Aorta (tissue), 5 donors: ENCODE data around the gene NUP42. TPM values are rescaled to one million over a fixed set of nuclear protein-coding genes. Genes with fewer than 3 reads are reported as not detected.

Experiments used
- ATAC-seq: fragments of 200-7000 bp; cut with Tn5 transposase; one replicate; pipeline ENCODE4 v1.9.1; 2022; ENCODE audit warnings: moderate library complexity; ENCODE audit not compliant: low FRiP score
- DNase-seq, 2 donors: peaks; one replicate each; pipeline ENCODE4 v3.0.0-alpha.2; 2020
- H3K27ac ChIP-seq, 2 donors: one replicate each; pipeline ENCODE4 v1.5.1; 2013; ENCODE audit warnings: low read length in 2 of 2, mild to moderate bottlenecking in 2 of 2, moderate library complexity in 2 of 2, control low read depth in 1 of 2, inconsistent platforms in 1 of 2, low read depth in 1 of 2
- H3K27me3 ChIP-seq, 2 donors: one replicate each; pipeline ENCODE4 v1.6.1; 2013; ENCODE audit warnings: control low read depth in 1 of 2, low read length in 1 of 2, mild to moderate bottlenecking in 1 of 2, moderate library complexity in 1 of 2; ENCODE audit not compliant: insufficient read depth in 2 of 2, control insufficient read depth in 1 of 2
- H3K36me3 ChIP-seq, 2 donors: one replicate each; pipeline ENCODE4 v1.6.1; 2013; ENCODE audit warnings: control low read depth in 1 of 2, low read length in 1 of 2, mild to moderate bottlenecking in 1 of 2; ENCODE audit not compliant: insufficient read depth in 2 of 2, control insufficient read depth in 1 of 2
- H3K4me1 ChIP-seq, 2 donors: one replicate each; pipeline ENCODE4 v1.6.1; 2013; ENCODE audit warnings: low read length in 2 of 2, control low read depth in 1 of 2, mild to moderate bottlenecking in 1 of 2, moderate library complexity in 1 of 2; ENCODE audit not compliant: insufficient read depth in 2 of 2, control insufficient read depth in 1 of 2
- H3K4me3 ChIP-seq, 2 donors: one replicate each; pipeline ENCODE4 v1.5.1; 2013; ENCODE audit warnings: low read length in 2 of 2, control low read depth in 1 of 2, mild to moderate bottlenecking in 1 of 2
- H3K9me3 ChIP-seq: one replicate; pipeline ENCODE4 v1.6.1; 2013; ENCODE audit warnings: mild to moderate bottlenecking, low read length; ENCODE audit not compliant: control insufficient read depth
- WGBS, 2 donors: extraction: QIAGEN DNeasy Blood & Tissue Kit; methylation state at CpG; one replicate each; pipeline ENCODE4 v1.1.7; 2013; 5-methylcytosine and 5-hydroxymethylcytosine counted together
- intact Hi-C, 2 donors: fragments of 100-400 bp; cut with DNase I; formaldehyde crosslinking; loops; one replicate each; pipeline versions ENCODE4 v1.14.2 to v1.15.0; 2022
- polyA plus RNA-seq, 2 donors: library from polyadenylated mRNA; stranded (reverse); fragments of 200-250 nt; gene quantifications; one replicate each; pipeline ENCODE4 v1.2.3, GENCODE V29; 2013
- total RNA-seq, 2 donors: library from RNA; stranded (reverse); fragmentation: NEBNext Ultra II Directional; extraction: Animal tissue kit (Norgen Biotek cat#: 25700); gene quantifications; one replicate each; pipeline ENCODE4 v1.2.1, GENCODE V29; 2021
- donor health status: healthy with polysubstance abuse.
- donor health status: Bipolar disorder and iron deficiency.
- donor health status: DM: no; HTN: no; CAD: no.
- donor health status: DM: no; HTN: no; CAD: no.
- donor health status: DM: yes; HTN: yes; CAD: no.

NUP42 gene
- total and polyA plus RNA-seq, 4 donors: 21.2 to 34.9 (median 29.2) TPM

GRCh38 chr7:23247046-23247602, 65.3 kb downstream of the NUP42 start:
- Histone ChIP-seq H3K27me3 (no peaks in the 10 kb centered on the region), H3K36me3 (no peaks in the 10 kb centered on the region), H3K27ac (peak overlapping the region; percentile 61 to 68), H3K4me3 (peak overlapping the region; percentile 15 to 48), H3K4me1 (peaks cover 0 to 6% of the 10 kb centered on the region in 2 donors), H3K9me3 (no peaks in the 10 kb centered on the region)
- 3 to 5% methylated on average over 6 of the region's 6 CpGs for whole genome bisulfite sequencing, 2 donors
- DNase-seq (peak in 1 of 2 donors; percentile 47), ATAC-seq (peak; percentile 66)
- intact Hi-C loops: loop anchor here (5.0 to 10.0 kb wide), 2 partner anchors 65 to 142 kb away; partner anchors contain the start of genes NUP42 (in 2 of the 2) and KLHL7 (in 1 of the 2)

- Histone ChIP-seq H3K4me1 (peaks cover 0 to 3% of the 10 kb centered on the region in 2 donors), H3K27me3 (no peaks in the 10 kb centered on the region), H3K36me3 (no peaks in the 10 kb centered on the region), H3K4me3 (peak overlapping the region; percentile 15 to 48), H3K9me3 (no peaks in the 10 kb centered on the region), H3K27ac (peak overlapping the region; percentile 61 to 68)
- intact Hi-C loops: loop anchor here (5.0 to 10.0 kb wide), 2 partner anchors 65 to 143 kb away; partner anchors contain the start of genes NUP42 (in 2 of the 2) and KLHL7 (in 1 of the 2)
- WGBS, 2 donors: 2 to 3% methylated on average over 48 to 53 of the region's 53 CpGs
- peak; percentile 84 to 85 for DNase-seq
- peak; percentile 81 for ATAC-seq
These were observed 65.9 kb downstream of the NUP42 start for GRCh38 chr7:23247603-23248335.

GRCh38 chr7:23249486-23249885, 67.6 kb downstream of the NUP42 start:
- Histone ChIP-seq H3K9me3 (no peaks in the 10 kb centered on the region), H3K27me3 (no peaks in the 10 kb centered on the region), H3K27ac (no peak overlapping the region), H3K4me1 (no peaks in the 10 kb centered on the region), H3K4me3 (no peak overlapping the region), H3K36me3 (peaks cover 2 to 6% of the 10 kb centered on the region in 2 donors)
- intact Hi-C loops: loop anchor here (5.0 to 10.0 kb wide), 2 partner anchors 67 to 145 kb away; partner anchors contain the start of genes NUP42 (in 2 of the 2) and KLHL7 (in 1 of the 2)
- DNase-seq (no peak), ATAC-seq (no peak)

Other genes with a start within 250 kb of the NUP42 start
- gene HYCC1, start 167.9 kb upstream of the NUP42 start, total RNA-seq: 10 to 100 TPM; 61.1 to 69.3 TPM
- gene HYCC1, start 167.9 kb upstream of the NUP42 start, polyA plus RNA-seq: 10 to 100 TPM; 21.0 to 23.8 TPM
- gene KLHL7, start 76.3 kb upstream of the NUP42 start, total RNA-seq: 10 to 100 TPM; 21.0 to 23.0 TPM
- 10 to 100 TPM; 10.5 to 18.7 TPM for gene KLHL7, start 76.3 kb upstream of the NUP42 start, polyA plus RNA-seq
- 100 to 1,000 TPM; 129 to 209 TPM for gene GPNMB, start 64.7 kb downstream of the NUP42 start, total RNA-seq
- gene GPNMB, start 64.7 kb downstream of the NUP42 start, polyA plus RNA-seq: 100 to 1,000 TPM in 1 of 2 donors, 10 to 100 TPM in 1; 60.2 to 175 TPM
- gene MALSU1, start 117.3 kb downstream of the NUP42 start, total RNA-seq: 10 to 100 TPM; 32.1 to 43.4 TPM
- gene MALSU1, start 117.3 kb downstream of the NUP42 start, polyA plus RNA-seq: 10 to 100 TPM; 26.4 to 41.5 TPM